HepG2 (cell line): ENCODE results near the gene JDP2. TPM values are rescaled to one million over a fixed set of nuclear protein-coding genes. Genes with fewer than 3 reads are reported as not detected.

Source experiments
- ATAC-seq: fragments of 200-7000 bp; cut with Tn5 transposase; 3 replicates; pipeline ENCODE4 v1.9.1; 2020; ENCODE audit warnings: mild to moderate bottlenecking, moderate library complexity
- BruUV-seq: library from RNA; stranded (reverse); fragments of 400-500 nt; replicated peaks from 2 replicates; lab custom pipeline; 2021; lab: Mats Ljungman, UMichigan
- CTCF ChIA-PET: fragments of 300-600 bp; formaldehyde crosslinking; extraction: SDS; loops from one replicate; lab custom pipeline; 2021; ENCODE audit warnings: low total read pairs, inconsistent platforms, low intra/inter-chr PET ratio; lab: Yijun Ruan, JAX
- POLR2A ChIA-PET: fragments of 350-600 bp; sonication (Branson Sonifier 250); formaldehyde crosslinking; loops from one replicate; lab custom pipeline; 2020; ENCODE audit warnings: antibody characterized with exemption, inconsistent platforms; lab: Yijun Ruan, JAX
- DNase-seq: peaks from one replicate; pipeline ENCODE4 v3.0.0-alpha.2; 2015; ENCODE audit warnings: low spot score
- FAIRE-seq: peaks from 3 replicates; lab custom pipeline; 2011; peaks lifted over from hg19 to GRCh38; lab: Jason Lieb, UNC
- H2AFZ ChIP-seq: one replicate; pipeline ENCODE4 v1.6.1; 2011; ENCODE audit warnings: low read length, inconsistent platforms
- H3K27ac ChIP-seq: fragments of 300-600 bp; 3 replicates; pipeline ENCODE4 v1.8.0; 2011; ENCODE audit warnings: mixed run types, mild to moderate bottlenecking, mixed read lengths, low read length, inconsistent platforms; ENCODE audit not compliant: insufficient read depth; ENCODE audit errors: extremely low read length
- H3K27me3 ChIP-seq, 2 experiments: fragments of 200-600 bp in 1 of 2; 2 replicates in 1 of 2; 3 replicates in 1 of 2; pipeline versions ENCODE4 v1.6.0 to v1.8.0; 2011; ENCODE audit warnings: low read length in 2 of 2, mild to moderate bottlenecking in 2 of 2, moderate library complexity in 2 of 2, inconsistent platforms in 1 of 2; ENCODE audit not compliant: insufficient read depth in 2 of 2, control insufficient read depth in 1 of 2
- H3K36me3 ChIP-seq, 2 experiments: fragments of 200-600 bp in 1 of 2; replicated peaks in 1 of 2; 2 replicates in 1 of 2; 3 replicates in 1 of 2; pipeline versions ENCODE4 v1.5.1 to v1.8.0; 2011; ENCODE audit warnings: low read length in 2 of 2, inconsistent platforms in 1 of 2; ENCODE audit not compliant: insufficient read depth in 2 of 2, control insufficient read depth in 1 of 2
- H3K4me1 ChIP-seq: 2 replicates; pipeline ENCODE4 v1.5.1; 2012; ENCODE audit warnings: low read length, inconsistent platforms; ENCODE audit not compliant: insufficient read depth
- H3K4me2 ChIP-seq: 2 replicates; pipeline ENCODE4 v1.6.0; 2011; ENCODE audit warnings: low read depth, low read length, inconsistent platforms
- H3K4me3 ChIP-seq, 3 experiments: fragments of 200-600 bp in 1 of 3; sonication (generic), shearing (Covaris generic) in 1 of 3; replicated peaks in 1 of 3; 2 replicates each; pipeline ENCODE4 v1.5.1; 2011 to 2016; ENCODE audit warnings: low read length in 3 of 3, inconsistent platforms in 2 of 3, low read depth in 2 of 3, mild to moderate bottlenecking in 2 of 3, control low read depth in 1 of 3, mixed read lengths in 1 of 3; ENCODE audit not compliant: insufficient read depth in 1 of 3
- H3K79me2 ChIP-seq: one replicate; pipeline ENCODE4 v1.6.1; 2011; ENCODE audit warnings: low read length, inconsistent platforms; ENCODE audit not compliant: insufficient read depth
- H3K9ac ChIP-seq: 2 replicates; pipeline ENCODE4 v1.6.0; 2011; ENCODE audit warnings: mild to moderate bottlenecking, low read depth, low read length, inconsistent platforms; ENCODE audit not compliant: insufficient read depth
- H3K9me3 ChIP-seq: 2 replicates; pipeline ENCODE4 v1.5.1; 2012; ENCODE audit warnings: mild to moderate bottlenecking, low read length
- H4K20me1 ChIP-seq: 2 replicates; pipeline ENCODE4 v1.6.0; 2011; ENCODE audit warnings: inconsistent platforms, mild to moderate bottlenecking, low read length, moderate library complexity; ENCODE audit not compliant: insufficient read depth
- CEBPB ChIP-seq: IDR thresholded peaks from 2 replicates; pipeline ENCODE4 v1.6.1; 2011; ENCODE audit warnings: low read depth, low read length, improper control_type of control experiment, borderline replicate concordance
- CEBPG ChIP-seq: IDR thresholded peaks from 2 replicates; pipeline ENCODE4 v1.6.1; 2016
- ELF4 ChIP-seq: sonication (generic); formaldehyde crosslinking; IDR thresholded peaks from 2 replicates; pipeline ENCODE4 v1.5.0; 2020; ENCODE audit warnings: missing genetic modification reagents, mild to moderate bottlenecking, moderate library complexity, borderline replicate concordance
- GLI4 ChIP-seq: sonication (generic); formaldehyde crosslinking; IDR thresholded peaks from 2 replicates; pipeline ENCODE4 v1.5.1; 2020; ENCODE audit warnings: missing genetic modification reagents, mild to moderate bottlenecking, moderate library complexity, borderline replicate concordance
- GTF3A ChIP-seq: sonication (generic); formaldehyde crosslinking; conservative IDR thresholded peaks from 2 replicates; pipeline ENCODE4 v1.4.0; 2020; ENCODE audit warnings: mild to moderate bottlenecking, missing genetic modification reagents
- KLF6 ChIP-seq: IDR thresholded peaks from 2 replicates; pipeline ENCODE4 v1.8.0; 2016; ENCODE audit warnings: missing biosample characterization, missing genetic modification reagents
- MAZ ChIP-seq, 2 experiments: sonication (generic) in 1 of 2; formaldehyde crosslinking in 1 of 2; IDR thresholded peaks; 2 replicates each; pipeline versions ENCODE4 v1.5.0 to v1.6.1; 2012 to 2020; ENCODE audit warnings: low read depth in 2 of 2, mild to moderate bottlenecking in 2 of 2, borderline replicate concordance in 1 of 2, improper control_type of control experiment in 1 of 2, low read length in 1 of 2, missing genetic modification reagents in 1 of 2, moderate library complexity in 1 of 2
- PTBP1 ChIP-seq: fragments of 200-400 bp; formaldehyde crosslinking; IDR thresholded peaks from 2 replicates; pipeline ENCODE4 v1.6.1; 2018; ENCODE audit warnings: low read length, low read depth; ENCODE audit not compliant: poor library complexity, severe bottlenecking
- SP140L ChIP-seq: sonication (generic); formaldehyde crosslinking; IDR thresholded peaks from 2 replicates; pipeline ENCODE4 v1.4.0; 2020; ENCODE audit warnings: missing genetic modification reagents, borderline replicate concordance
- TCF7 ChIP-seq: sonication (generic); IDR thresholded peaks from 2 replicates; pipeline ENCODE4 v1.6.1; 2016; ENCODE audit warnings: antibody characterized with exemption, low read depth
- THYN1 ChIP-seq: sonication (generic); formaldehyde crosslinking; IDR thresholded peaks from 2 replicates; pipeline ENCODE4 v1.8.1; 2023; ENCODE audit warnings: low read depth, mild to moderate bottlenecking, moderate library complexity, missing genetic modification reagents, borderline replicate concordance
- TOE1 ChIP-seq: sonication (generic); formaldehyde crosslinking; IDR thresholded peaks from 2 replicates; pipeline ENCODE4 v1.4.0; 2020; ENCODE audit warnings: mild to moderate bottlenecking, missing genetic modification reagents
- ZC3H13 ChIP-seq: sonication (generic); formaldehyde crosslinking; IDR thresholded peaks from 2 replicates; pipeline ENCODE4 v1.8.1; 2023; ENCODE audit warnings: mild to moderate bottlenecking, missing genetic modification reagents, moderate library complexity
- ZNF225 ChIP-seq: sonication (generic); formaldehyde crosslinking; IDR thresholded peaks from 2 replicates; pipeline ENCODE4 v1.4.0; 2020; ENCODE audit warnings: mild to moderate bottlenecking, missing genetic modification reagents
- ZNF430 ChIP-seq: sonication (generic); formaldehyde crosslinking; IDR thresholded peaks from 2 replicates; pipeline ENCODE4 v1.9.0; 2021; ENCODE audit warnings: mild to moderate bottlenecking, missing genetic modification reagents
- ZNF530 ChIP-seq: sonication (generic); formaldehyde crosslinking; IDR thresholded peaks from 2 replicates; pipeline ENCODE4 v1.5.0; 2020; ENCODE audit warnings: low read depth, mild to moderate bottlenecking, missing genetic modification reagents
- ZNF644 ChIP-seq: IDR thresholded peaks from 2 replicates; pipeline ENCODE4 v1.6.1; 2016; ENCODE audit warnings: low read depth
- WGBS: methylation state at CpG from one replicate; pipeline ENCODE4 v1.1.6; 2017; ENCODE audit warnings: low lambda C conversion rate; 5-methylcytosine and 5-hydroxymethylcytosine counted together
- in situ Hi-C: cut with HindIII; loops from 2 replicates; pipeline ENCODE4 v1.10.0; 2017; ENCODE audit warnings: low pct_unique_long_range_greater_than_20kb; ENCODE audit not compliant: extremely low pct_ligation_motif_present
- intact Hi-C: fragments of 100-400 bp; cut with micrococcal nuclease; formaldehyde crosslinking; loops from one replicate; pipeline ENCODE4 v1.10.0; 2022; ENCODE audit not compliant: unreplicated experiment
- polyA plus RNA-seq, 8 experiments: library from polyadenylated mRNA; depleted of rRNA in 3 of 8; stranded (reverse) in 7 of 8; unstranded in 1 of 8; fragments of >200 nt; fragmentation: Illumina TruSeq in 4 of 8; extraction: Trizol in 4 of 8; gene quantifications; 2 replicates each; pipeline versions ENCODE4 v1.2.1 to v1.2.3, GENCODE V29; 2011 to 2016; ENCODE audit warnings: low read depth in 4 of 8, missing spikeins in 1 of 8, mixed read lengths in 1 of 8; ENCODE audit not compliant: insufficient read depth in 1 of 8
- total RNA-seq, 5 experiments: library from RNA; depleted of rRNA; stranded (reverse); fragments of >200 nt; fragmentation: Illumina TruSeq; extraction: Trizol; gene quantifications; 2 replicates each; pipeline ENCODE4 v1.2.3, GENCODE V29; 2016; ENCODE audit warnings: low read depth in 1 of 5
- TF ChIP-seq, protein P1 (sequence below): IDR thresholded peaks from 2 replicates; pipeline ENCODE4 v1.6.1; 2016; ENCODE audit warnings: low read depth, missing genetic modification reagents, missing compliant biosample characterization
- TF ChIP-seq, protein P2 (sequence below): IDR thresholded peaks from 2 replicates; pipeline ENCODE4 v1.6.1; 2016; ENCODE audit warnings: missing compliant biosample characterization, missing genetic modification reagents, borderline replicate concordance

The JDP2 gene
- total and polyA plus RNA-seq, 2 of the 13 experiments (the other 11 are each of a cell fraction or from before 2014, with no cell fraction given), result 8.0 to 8.9 TPM

DNA sequence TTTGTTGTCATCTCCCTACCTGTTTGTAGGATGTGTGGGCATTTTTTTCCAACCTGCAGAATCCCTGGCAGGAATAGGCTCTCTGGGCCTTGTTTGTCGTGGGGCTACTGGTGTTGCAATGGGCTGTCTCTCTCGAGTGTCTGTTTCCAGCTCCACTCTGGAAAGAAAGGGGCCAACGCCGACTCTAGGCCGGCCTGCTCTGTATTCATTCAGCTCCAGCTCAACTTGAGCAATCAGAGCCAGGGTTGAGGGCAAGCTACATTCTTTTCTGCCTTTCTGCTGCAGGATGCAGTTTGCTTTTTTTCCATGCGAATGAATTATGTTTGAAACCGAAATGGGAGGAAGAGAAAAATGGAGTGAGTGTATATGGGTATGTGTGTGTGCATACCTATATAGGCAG, 2.3 kb downstream of the JDP2 start:
- Histone ChIP-seq H3K4me3 (peak overlapping the region in 1 of 3 experiments; percentile 45; a peak in 2 of 6 replicates), H3K79me2 (peaks cover 4% of the 10 kb centered on the region), H2AFZ (no peak overlapping the region), H3K27me3 (peaks cover 0 to 5% of the 10 kb centered on the region in 2 experiments; a peak in 2 of 5 replicates), H3K27ac (no peak overlapping the region), H3K9ac (peak overlapping the region; percentile 26; the same call in 1 of the 2 replicates), H3K4me2 (peak overlapping the region; percentile 76), H3K36me3 (peaks cover 0 to 27% of the 10 kb centered on the region in 2 experiments; a peak in 2 of 5 replicates), H3K9me3 (no peaks in the 10 kb centered on the region), H4K20me1 (peaks cover 14% of the 10 kb centered on the region; the same call in 1 of the 2 replicates), H3K4me1 (peaks cover 41% of the 10 kb centered on the region)
- ChIA-PET POLR2A (no interaction called here), CTCF (no interaction called here)
- WGBS, result 43% methylated on average over 6 of the region's 7 CpGs
- BruUV-seq, result no TSS peak
- ATAC-seq, result 0 out of 3 replicates have a peak, but pooled peaks have one; percentile 5
- peak; percentile 12 for FAIRE-seq
- DNase-seq, result no peak
- intact Hi-C loops, result no loop called here
- in situ Hi-C loops, result no loop called here
- TF ChIP-seq MAZ (IDR thresholded peaks at IDR 0.05; ENCODE audit: borderline replicate concordance, low read depth, low read length) (no peak), MAZ (CRISPR knock-in tag; IDR thresholded peaks at IDR 0.05; ENCODE audit: low read depth) (no peak), KLF6 (CRISPR knock-in tag) (no peak), TOE1 (CRISPR knock-in tag) (no peak), GTF3A (CRISPR knock-in tag) (no peak), PTBP1 (no peak), ZC3H13 (CRISPR knock-in tag) (no peak), ZNF530 (CRISPR knock-in tag) (no peak), CEBPB (peak; percentile 48; the same call in 1 of the 2 replicates), TCF7 (no peak), ZNF430 (CRISPR knock-in tag) (no peak), ELF4 (no peak), CEBPG (CRISPR knock-in tag) (peak; percentile 14; the same call in 1 of the 2 replicates), THYN1 (CRISPR knock-in tag) (no peak), ZNF225 (no peak), ZNF644 (CRISPR knock-in tag) (no peak), GLI4 (CRISPR knock-in tag) (no peak), SP140L (CRISPR knock-in tag) (no peak)
- TF ChIP-seq, protein P1, sequence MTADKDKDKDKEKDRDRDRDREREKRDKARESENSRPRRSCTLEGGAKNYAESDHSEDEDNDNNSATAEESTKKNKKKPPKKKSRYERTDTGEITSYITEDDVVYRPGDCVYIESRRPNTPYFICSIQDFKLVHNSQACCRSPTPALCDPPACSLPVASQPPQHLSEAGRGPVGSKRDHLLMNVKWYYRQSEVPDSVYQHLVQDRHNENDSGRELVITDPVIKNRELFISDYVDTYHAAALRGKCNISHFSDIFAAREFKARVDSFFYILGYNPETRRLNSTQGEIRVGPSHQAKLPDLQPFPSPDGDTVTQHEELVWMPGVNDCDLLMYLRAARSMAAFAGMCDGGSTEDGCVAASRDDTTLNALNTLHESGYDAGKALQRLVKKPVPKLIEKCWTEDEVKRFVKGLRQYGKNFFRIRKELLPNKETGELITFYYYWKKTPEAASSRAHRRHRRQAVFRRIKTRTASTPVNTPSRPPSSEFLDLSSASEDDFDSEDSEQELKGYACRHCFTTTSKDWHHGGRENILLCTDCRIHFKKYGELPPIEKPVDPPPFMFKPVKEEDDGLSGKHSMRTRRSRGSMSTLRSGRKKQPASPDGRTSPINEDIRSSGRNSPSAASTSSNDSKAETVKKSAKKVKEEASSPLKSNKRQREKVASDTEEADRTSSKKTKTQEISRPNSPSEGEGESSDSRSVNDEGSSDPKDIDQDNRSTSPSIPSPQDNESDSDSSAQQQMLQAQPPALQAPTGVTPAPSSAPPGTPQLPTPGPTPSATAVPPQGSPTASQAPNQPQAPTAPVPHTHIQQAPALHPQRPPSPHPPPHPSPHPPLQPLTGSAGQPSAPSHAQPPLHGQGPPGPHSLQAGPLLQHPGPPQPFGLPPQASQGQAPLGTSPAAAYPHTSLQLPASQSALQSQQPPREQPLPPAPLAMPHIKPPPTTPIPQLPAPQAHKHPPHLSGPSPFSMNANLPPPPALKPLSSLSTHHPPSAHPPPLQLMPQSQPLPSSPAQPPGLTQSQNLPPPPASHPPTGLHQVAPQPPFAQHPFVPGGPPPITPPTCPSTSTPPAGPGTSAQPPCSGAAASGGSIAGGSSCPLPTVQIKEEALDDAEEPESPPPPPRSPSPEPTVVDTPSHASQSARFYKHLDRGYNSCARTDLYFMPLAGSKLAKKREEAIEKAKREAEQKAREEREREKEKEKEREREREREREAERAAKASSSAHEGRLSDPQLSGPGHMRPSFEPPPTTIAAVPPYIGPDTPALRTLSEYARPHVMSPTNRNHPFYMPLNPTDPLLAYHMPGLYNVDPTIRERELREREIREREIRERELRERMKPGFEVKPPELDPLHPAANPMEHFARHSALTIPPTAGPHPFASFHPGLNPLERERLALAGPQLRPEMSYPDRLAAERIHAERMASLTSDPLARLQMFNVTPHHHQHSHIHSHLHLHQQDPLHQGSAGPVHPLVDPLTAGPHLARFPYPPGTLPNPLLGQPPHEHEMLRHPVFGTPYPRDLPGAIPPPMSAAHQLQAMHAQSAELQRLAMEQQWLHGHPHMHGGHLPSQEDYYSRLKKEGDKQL, result no peak
- TF ChIP-seq, protein P2, sequence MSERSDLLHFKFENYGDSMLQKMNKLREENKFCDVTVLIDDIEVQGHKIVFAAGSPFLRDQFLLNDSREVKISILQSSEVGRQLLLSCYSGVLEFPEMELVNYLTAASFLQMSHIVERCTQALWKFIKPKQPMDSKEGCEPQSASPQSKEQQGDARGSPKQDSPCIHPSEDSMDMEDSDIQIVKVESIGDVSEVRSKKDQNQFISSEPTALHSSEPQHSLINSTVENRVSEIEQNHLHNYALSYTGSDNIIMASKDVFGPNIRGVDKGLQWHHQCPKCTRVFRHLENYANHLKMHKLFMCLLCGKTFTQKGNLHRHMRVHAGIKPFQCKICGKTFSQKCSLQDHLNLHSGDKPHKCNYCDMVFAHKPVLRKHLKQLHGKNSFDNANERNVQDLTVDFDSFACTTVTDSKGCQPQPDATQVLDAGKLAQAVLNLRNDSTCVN (CRISPR knock-in tag), result 0 out of 2 replicates have a peak, but pooled peaks have one; percentile 32
